T-helper 1 cell treated with Interleukin-12 subunit alpha and Interleukin-12 subunit beta and Interleukin-4 antibody, amounts not matched to agents 30 ng/mL and 1 ng/mL, for 36 hours (primary cell): ENCODE measurements around the gene PABPC3. TPM values are rescaled to one million over a fixed set of nuclear protein-coding genes. Genes with fewer than 3 reads are reported as not detected.

Source experiments
- intact Hi-C: fragments of 100-400 bp; cut with micrococcal nuclease; formaldehyde crosslinking; loops from one replicate; pipeline ENCODE4 v1.15.1; 2024
- total RNA-seq: library from RNA; stranded (reverse); gene quantifications from 2 replicates; pipeline ENCODE4 v1.2.3, GENCODE V29; 2022

PABPC3 gene
- total RNA-seq, 1 donor from 2014 or later = 0.32 TPM

DNA sequence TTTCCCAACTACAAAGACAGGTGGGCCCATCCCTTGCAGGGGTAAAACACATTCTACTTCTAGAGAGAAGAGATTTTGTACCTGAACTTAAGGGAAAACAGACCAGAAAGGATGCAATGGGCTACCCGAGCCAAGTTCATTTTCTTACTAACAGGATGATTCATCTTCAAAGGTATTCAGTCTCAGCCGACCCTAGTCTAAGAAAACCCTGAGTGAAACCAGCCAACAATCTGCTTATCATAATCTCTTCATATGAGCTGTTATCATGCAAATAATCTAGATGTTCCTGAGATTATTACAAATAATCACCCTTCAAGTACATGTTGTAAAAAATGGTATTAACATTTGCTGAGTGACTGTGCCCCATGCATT lies 15.6 kb downstream of the PABPC3 start:
- intact Hi-C loops = no loop called here

GRCh38 chr13:25112695-25113255 lies 16.8 kb downstream of the PABPC3 start:
- intact Hi-C loops = no loop called here

DNA sequence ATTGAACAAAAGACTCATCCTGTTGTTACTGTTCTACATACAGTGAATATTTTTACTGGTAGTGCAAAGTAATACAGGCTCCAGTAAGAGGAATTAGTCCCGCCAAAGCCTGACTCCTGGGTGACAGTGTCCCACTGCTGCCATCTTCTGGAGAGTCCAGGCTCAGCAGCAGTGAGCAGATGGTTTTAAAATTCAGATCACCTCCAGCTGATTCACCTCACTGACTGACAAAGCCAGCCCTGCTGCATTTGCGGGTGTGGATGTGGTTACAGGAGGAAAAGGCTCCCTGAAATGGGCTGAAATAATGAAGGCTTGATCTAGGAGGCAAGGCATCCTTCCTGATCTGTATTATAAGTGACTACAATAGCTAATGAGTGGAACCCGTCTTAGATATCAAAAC lies 18.3 kb downstream of the PABPC3 start:
- intact Hi-C loops = loop anchor here (1.0 kb wide), 4 partner anchors 29 to 119 kb away; no protein-coding TSS in a partner anchor

- intact Hi-C loops = no loop called here
Measured at GRCh38 chr13:25116044-25116443, 20.1 kb downstream of the PABPC3 start.

- intact Hi-C loops = no loop called here
Measured at GRCh38 chr13:25117312-25117711, 21.4 kb downstream of the PABPC3 start.

- intact Hi-C loops = no loop called here
Measured at GRCh38 chr13:25118378-25118905, 22.5 kb downstream of the PABPC3 start.

DNA sequence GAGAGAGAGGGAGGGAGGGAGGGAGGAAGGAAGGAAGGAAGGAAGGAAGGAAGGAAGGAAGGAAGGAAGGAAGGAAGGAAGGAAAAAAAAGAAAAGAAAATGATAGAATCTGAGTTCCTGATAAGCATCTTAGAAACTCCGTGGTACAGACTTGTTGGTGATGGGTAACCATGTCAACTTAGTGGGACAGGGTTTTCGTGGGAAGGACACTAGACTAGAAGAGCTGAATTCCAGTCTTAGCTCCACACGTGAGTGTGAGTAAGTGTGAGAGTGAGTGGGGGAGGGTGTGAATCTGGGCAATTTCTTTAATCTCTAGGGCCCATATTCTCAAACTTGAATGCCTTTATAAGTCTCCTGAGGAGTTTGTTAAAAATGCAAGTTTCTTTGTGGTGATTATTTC lies 35.0 kb downstream of the PABPC3 start:
- intact Hi-C loops = no loop called here

GRCh38 chr13:25131881-25132420 lies 36.0 kb downstream of the PABPC3 start:
- intact Hi-C loops = no loop called here

GRCh38 chr13:25132751-25133390 lies 36.9 kb downstream of the PABPC3 start:
- intact Hi-C loops = no loop called here

DNA sequence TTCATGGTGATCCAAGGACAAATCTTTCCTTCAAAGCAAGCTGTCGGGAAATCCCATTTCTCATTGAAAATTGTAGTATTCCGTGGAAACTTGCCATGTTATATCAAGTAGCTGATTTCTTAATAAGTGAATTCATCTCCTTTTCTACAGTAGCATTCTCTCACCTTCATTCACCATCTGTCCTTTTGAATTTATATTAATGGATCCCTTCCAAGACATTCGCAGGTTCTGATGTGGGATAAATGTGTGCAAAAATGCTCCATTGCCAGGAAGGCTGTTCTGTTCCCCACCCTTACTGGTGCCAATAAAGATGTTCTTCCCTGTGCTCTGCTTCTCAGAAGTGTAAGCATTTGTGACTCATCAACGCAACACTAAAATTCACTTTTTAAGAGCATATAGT lies 40.0 kb downstream of the PABPC3 start:
- intact Hi-C loops = no loop called here

GRCh38 chr13:25136880-25137787 lies 41.2 kb downstream of the PABPC3 start:
- intact Hi-C loops = no loop called here

GRCh38 chr13:25137788-25138115 lies 41.8 kb downstream of the PABPC3 start:
- intact Hi-C loops = no loop called here

DNA sequence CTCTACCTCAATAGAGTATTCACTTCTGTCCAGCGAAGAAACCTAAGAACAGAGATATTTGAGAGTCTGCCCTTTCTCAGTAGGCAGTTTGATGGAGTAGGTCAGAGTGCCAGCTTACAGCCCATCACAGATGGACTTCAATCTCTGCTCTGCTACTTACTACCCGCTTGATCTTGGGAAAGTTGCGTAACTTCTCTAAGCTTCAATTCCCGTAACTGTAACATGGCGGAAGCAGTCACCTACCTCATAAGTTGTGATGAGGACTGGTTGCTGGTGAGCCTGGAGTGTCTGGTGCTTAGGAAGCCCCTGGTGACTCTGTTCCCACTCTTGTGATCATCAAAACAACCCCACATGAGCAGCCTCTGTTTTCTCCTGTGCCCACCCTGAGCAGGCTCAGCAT lies 45.1 kb downstream of the PABPC3 start:
- intact Hi-C loops = no loop called here

GRCh38 chr13:25143706-25144105 lies 47.8 kb downstream of the PABPC3 start:
- intact Hi-C loops = no loop called here

DNA sequence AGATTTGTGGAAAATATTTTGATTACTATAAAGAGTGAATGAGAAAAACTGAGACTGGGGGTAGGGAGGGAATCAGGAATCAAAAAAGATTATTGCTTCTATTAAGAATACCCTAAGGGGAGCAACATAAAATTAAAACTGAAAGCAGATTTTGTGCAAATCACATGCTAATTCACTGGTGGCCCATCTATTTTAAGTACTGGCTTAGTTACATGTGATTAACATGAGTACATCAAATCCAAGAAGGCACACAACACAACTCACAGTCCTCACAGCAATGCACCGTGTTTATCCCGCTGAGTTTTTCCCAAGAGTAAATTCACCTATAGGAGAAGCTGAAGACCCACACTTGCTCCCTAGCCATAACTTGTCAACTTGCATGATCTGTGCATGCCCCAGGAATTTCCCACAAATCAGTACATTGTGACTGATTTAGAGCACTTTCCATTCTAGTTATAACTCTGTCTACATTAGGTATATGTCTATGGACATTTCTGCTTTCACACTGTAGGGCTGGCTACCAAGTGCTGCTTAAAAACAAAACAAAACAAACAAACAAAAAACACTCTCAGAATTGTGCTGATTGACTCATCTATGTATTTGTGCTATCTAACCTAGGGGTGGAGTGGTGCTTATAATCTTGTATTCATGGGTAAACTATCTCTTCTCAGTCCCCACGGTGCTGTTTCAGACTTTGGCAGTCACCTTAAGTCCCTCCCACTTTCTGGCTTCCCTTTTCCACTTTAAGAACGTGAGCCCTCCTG lies 51.9 kb downstream of the PABPC3 start:
- intact Hi-C loops = no loop called here

GRCh38 chr13:25148402-25148771 lies 52.5 kb downstream of the PABPC3 start:
- intact Hi-C loops = no loop called here

Other genes starting within 250 kb of the PABPC3 start
- not detected in 2 replicates for gene AMER2, start 76.2 kb downstream of the PABPC3 start, total RNA-seq
- gene MTMR6, start 191.4 kb downstream of the PABPC3 start, total RNA-seq = 20.3 and 20.5 TPM in 2 replicates
- gene NUP58, start 205.5 kb downstream of the PABPC3 start, total RNA-seq = 84.2 and 94.3 TPM in 2 replicates